Liver (tissue), 9 donors: ENCODE results near the gene LSM4. TPM values are rescaled to one million over a fixed set of nuclear protein-coding genes. Genes with fewer than 3 reads are reported as not detected.

ENCODE experiments used
- DNase-seq: peaks from one replicate; pipeline ENCODE4 v3.0.0-alpha.2; 2017; ENCODE audit warnings: low spot score
- H3K27ac ChIP-seq, 2 donors: one replicate each; pipeline ENCODE4 v1.7.0; 2013; ENCODE audit warnings: inconsistent platforms in 2 of 2, low read length in 2 of 2, control low read depth in 1 of 2, low read depth in 1 of 2, mild to moderate bottlenecking in 1 of 2
- H3K27me3 ChIP-seq, 4 donors: one replicate each; pipeline versions ENCODE4 v1.6.1 to v1.7.0; 2013; ENCODE audit warnings: low read length in 3 of 4, inconsistent platforms in 1 of 4, mild to moderate bottlenecking in 1 of 4, moderate library complexity in 1 of 4; ENCODE audit not compliant: control insufficient read depth in 4 of 4, insufficient read depth in 4 of 4
- H3K36me3 ChIP-seq, 4 donors: one replicate each; pipeline versions ENCODE4 v1.6.1 to v1.7.0; 2013; ENCODE audit warnings: low read length in 3 of 4, mild to moderate bottlenecking in 3 of 4, low read depth in 1 of 4, moderate library complexity in 1 of 4; ENCODE audit not compliant: control insufficient read depth in 4 of 4, insufficient read depth in 3 of 4
- H3K4me1 ChIP-seq, 4 donors: one replicate each; pipeline versions ENCODE4 v1.6.1 to v1.7.0; 2013; ENCODE audit warnings: low read length in 3 of 4, mild to moderate bottlenecking in 3 of 4, moderate library complexity in 1 of 4; ENCODE audit not compliant: control insufficient read depth in 4 of 4, insufficient read depth in 4 of 4
- H3K4me3 ChIP-seq, 3 donors: one replicate each; pipeline versions ENCODE4 v1.6.1 to v1.7.0; 2013; ENCODE audit warnings: low read length in 3 of 3, control low read depth in 1 of 3, low read depth in 1 of 3, mild to moderate bottlenecking in 1 of 3
- H3K9ac ChIP-seq, 2 donors: one replicate each; pipeline ENCODE4 v1.7.0; 2013; ENCODE audit warnings: low read length in 2 of 2, mild to moderate bottlenecking in 2 of 2, moderate library complexity in 2 of 2, control low read depth in 1 of 2, low read depth in 1 of 2
- H3K9me3 ChIP-seq, 4 donors: one replicate each; pipeline versions ENCODE4 v1.6.1 to v1.7.0; 2013; ENCODE audit warnings: low read length in 3 of 4; ENCODE audit not compliant: control insufficient read depth in 4 of 4
- CTCF ChIP-seq: fragments of 150-350 bp; IDR thresholded peaks from 2 replicates; pipeline ENCODE4 v1.5.1; 2017; ENCODE audit warnings: improper control_type of control experiment, low read depth, low read length; ENCODE audit not compliant: missing input control
- EGR1 ChIP-seq, 2 donors: IDR thresholded peaks; 2 replicates each; pipeline ENCODE4 v1.6.1; 2016 to 2018; ENCODE audit warnings: antibody characterized with exemption in 2 of 2, low read depth in 2 of 2
- MAX ChIP-seq: IDR thresholded peaks from 2 replicates; pipeline ENCODE4 v1.6.1; 2016; ENCODE audit warnings: antibody characterized with exemption
- NR2F2 ChIP-seq: IDR thresholded peaks from 2 replicates; pipeline ENCODE4 v1.6.1; 2016; ENCODE audit warnings: antibody characterized with exemption
- REST ChIP-seq: IDR thresholded peaks from 2 replicates; pipeline ENCODE4 v1.6.1; 2016; ENCODE audit warnings: antibody characterized with exemption, mild to moderate bottlenecking
- ZBTB33 ChIP-seq: IDR thresholded peaks from 2 replicates; pipeline ENCODE4 v1.6.1; 2016; ENCODE audit warnings: antibody characterized with exemption
- WGBS: extraction: QIAGEN DNeasy Blood & Tissue Kit; methylation state at CpG from one replicate; pipeline ENCODE4 v1.1.7; 2013; 5-methylcytosine and 5-hydroxymethylcytosine counted together
- polyA plus RNA-seq, 2 donors: library from polyadenylated mRNA; stranded (reverse) in 1 of 2; unstranded in 1 of 2; fragments of 200-250 nt in 1 of 2; fragments of >200 nt in 1 of 2; fragmentation: Nextera tagmentation in 1 of 2; extraction: Ambion mirVana in 1 of 2; gene quantifications; one replicate each; pipeline versions ENCODE4 v1.2.1 to v1.2.3, GENCODE V29; 2013 to 2015
- total RNA-seq, 2 donors: library from RNA; depleted of rRNA; stranded (reverse); fragments of >200 nt; gene quantifications; one replicate each; pipeline ENCODE4 v1.2.3, GENCODE V29; 2014
- donor health status: healthy.
- donor health status: healthy.
- donor health status: healthy.
- donor health status: healthy.
- donor health status: healthy.

LSM4 gene
- total and polyA plus RNA-seq, 4 donors, result 42.4 to 100 (median 75.1) TPM

GRCh38 chr19:18281082-18282020 is 41.5 kb downstream of the LSM4 start, which contains the start of gene JUND:
Gene JUND, minus strand, starts transcription at chr19:18281622. Its CDS starts 138 bp downstream, at chr19:18281484.
- no peaks in the 10 kb centered on the region for H3K9me3 ChIP-seq
- WGBS, result under 1% methylated on average over 138 of the region's 138 CpGs
- peak within 1 kb of the TSS; percentile 97 to 100 for H3K9ac ChIP-seq
- peaks cover 5 to 31% (median 21%) of the 10 kb centered on the region in 4 donors for H3K4me1 ChIP-seq
- TF ChIP-seq CTCF, result peak; percentile 14
- TF ChIP-seq MAX, result no peak
- peaks cover 0 to 4% (median 1%) of the 10 kb centered on the region in 4 donors for H3K36me3 ChIP-seq
- no peaks in the 10 kb centered on the region for H3K27me3 ChIP-seq
- peak within 1 kb of the TSS; percentile 100 for H3K27ac ChIP-seq
- H3K4me3 ChIP-seq, result peak within 1 kb of the TSS; percentile 84 to 100 (median 90)
- peak; percentile 98 for DNase-seq

GRCh38 chr19:18280247-18281081 is 42.4 kb downstream of the LSM4 start:
- H3K4me1 ChIP-seq, result peaks cover 7 to 38% (median 29%) of the 10 kb centered on the region in 4 donors

More at GRCh38 chr19:18280247-18281081, 42.4 kb downstream of the LSM4 start:
- H3K36me3 ChIP-seq, result peaks cover 0 to 4% (median 1%) of the 10 kb centered on the region in 4 donors
- H3K27me3 ChIP-seq, result no peaks in the 10 kb centered on the region
- peak; percentile 83 for DNase-seq
- peak overlapping the region; percentile 97 to 100 for H3K9ac ChIP-seq
- peak overlapping the region; percentile 84 to 100 (median 90) for H3K4me3 ChIP-seq
- peak overlapping the region; percentile 100 for H3K27ac ChIP-seq
- no peaks in the 10 kb centered on the region for H3K9me3 ChIP-seq
- whole genome bisulfite sequencing, result under 1% methylated on average over 111 of the region's 111 CpGs
- TF ChIP-seq EGR1 (IDR thresholded peaks at IDR 0.05; ENCODE audit: low read depth in 2 of 2), result no peak
- no peak for TF ChIP-seq ZBTB33
- TF ChIP-seq REST, result peak; percentile 56
- TF ChIP-seq NR2F2, result no peak
